ENCODE measurements around the gene IGSF9B. TPM values are rescaled to one million over a fixed set of nuclear protein-coding genes. Genes with fewer than 3 reads are reported as not detected.

IGSF9B gene
- total RNA-seq, 1 donor from 2014 or later: 2.0 TPM

DNA sequence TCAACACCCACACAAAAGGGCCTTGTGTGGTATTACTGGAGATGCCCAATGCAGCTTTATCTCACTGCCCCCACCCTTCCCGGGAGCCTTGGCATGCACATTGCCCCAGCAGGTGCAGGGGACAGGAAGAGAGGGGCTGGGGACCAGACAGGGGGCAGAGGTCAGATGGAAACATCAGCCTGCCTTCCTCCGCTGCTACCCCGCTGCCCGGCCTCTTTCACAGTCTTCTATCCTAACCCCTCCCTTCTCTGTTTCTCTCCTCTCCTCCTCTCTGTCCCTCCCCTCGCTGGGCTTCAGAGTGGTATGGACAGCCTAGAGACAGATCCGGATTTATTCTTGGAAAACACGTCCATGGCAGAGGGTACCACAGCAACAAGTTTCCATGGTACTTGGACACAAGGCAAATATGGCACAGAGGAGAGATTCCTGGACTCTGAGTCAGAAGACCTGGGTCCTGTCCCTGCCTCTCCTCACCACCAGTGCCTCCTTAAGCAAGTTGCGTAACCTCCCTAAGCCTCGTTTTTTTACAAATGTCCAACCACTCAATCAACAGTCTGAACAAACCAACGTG is 8.3 kb upstream of the IGSF9B start:
- Mint-ChIP-seq H3K4me1 (no peaks in the 10 kb centered on the region), H3K27ac (no peak overlapping the region), H3K4me3 (no peak overlapping the region), H3K36me3 (ENCODE audit: low read depth) (no peaks in the 10 kb centered on the region), H3K9me3 (no peaks in the 10 kb centered on the region), H3K27me3 (peaks cover 41% of the 10 kb centered on the region)
- TF ChIP-seq, protein P1, sequence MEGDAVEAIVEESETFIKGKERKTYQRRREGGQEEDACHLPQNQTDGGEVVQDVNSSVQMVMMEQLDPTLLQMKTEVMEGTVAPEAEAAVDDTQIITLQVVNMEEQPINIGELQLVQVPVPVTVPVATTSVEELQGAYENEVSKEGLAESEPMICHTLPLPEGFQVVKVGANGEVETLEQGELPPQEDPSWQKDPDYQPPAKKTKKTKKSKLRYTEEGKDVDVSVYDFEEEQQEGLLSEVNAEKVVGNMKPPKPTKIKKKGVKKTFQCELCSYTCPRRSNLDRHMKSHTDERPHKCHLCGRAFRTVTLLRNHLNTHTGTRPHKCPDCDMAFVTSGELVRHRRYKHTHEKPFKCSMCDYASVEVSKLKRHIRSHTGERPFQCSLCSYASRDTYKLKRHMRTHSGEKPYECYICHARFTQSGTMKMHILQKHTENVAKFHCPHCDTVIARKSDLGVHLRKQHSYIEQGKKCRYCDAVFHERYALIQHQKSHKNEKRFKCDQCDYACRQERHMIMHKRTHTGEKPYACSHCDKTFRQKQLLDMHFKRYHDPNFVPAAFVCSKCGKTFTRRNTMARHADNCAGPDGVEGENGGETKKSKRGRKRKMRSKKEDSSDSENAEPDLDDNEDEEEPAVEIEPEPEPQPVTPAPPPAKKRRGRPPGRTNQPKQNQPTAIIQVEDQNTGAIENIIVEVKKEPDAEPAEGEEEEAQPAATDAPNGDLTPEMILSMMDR (IDR thresholded peaks at IDR 0.05): no peak
- intact Hi-C loops (cut with micrococcal nuclease): no loop called here
- ChIA-PET CTCF (no interaction called here), POLR2A (no interaction called here)
- no peak for ATAC-seq (ENCODE audit: low read depth)
- no peak for DNase-seq

DNA sequence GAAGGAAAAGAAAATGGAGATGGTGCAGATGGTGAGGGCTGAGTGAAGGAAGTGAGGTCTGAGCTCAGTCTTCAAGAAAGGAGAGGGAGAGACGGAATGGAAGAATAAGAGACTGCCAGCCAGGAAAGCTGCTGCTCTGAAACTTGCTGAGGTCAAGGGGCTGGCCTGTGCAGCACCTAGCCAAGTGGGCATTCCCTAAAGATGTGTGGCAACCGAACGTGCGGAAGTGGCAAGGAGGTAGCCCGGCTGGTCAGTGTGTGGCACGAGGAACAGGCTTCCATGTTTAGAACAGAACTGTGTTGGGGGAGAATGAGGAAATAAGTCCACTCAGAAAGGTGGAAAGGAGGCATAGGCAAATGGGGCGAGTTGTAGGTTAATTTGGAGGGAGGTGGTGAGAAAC is 7.6 kb upstream of the IGSF9B start:
- ATAC-seq (ENCODE audit: low read depth): no peak
- intact Hi-C loops (cut with micrococcal nuclease): no loop called here

DNA sequence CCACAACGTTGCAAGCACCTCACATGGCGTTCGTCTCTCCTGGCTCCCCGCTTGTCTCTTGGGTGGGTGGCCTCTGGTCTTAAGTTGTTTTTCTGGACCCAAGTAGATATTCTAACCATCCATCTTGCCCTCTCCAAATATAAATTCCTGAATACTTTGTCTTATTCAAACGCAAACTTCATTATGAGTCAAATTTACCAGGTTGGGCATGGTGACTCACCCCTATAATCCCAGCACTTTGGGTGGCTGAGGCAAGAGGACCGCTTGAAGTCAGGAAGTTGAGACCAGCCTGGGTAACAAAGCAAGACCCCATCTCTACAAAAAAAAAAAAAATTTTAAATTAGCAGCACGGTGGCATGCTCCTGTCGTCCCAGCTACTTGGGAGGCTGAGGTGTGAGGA is 5.1 kb upstream of the IGSF9B start:
- Mint-ChIP-seq H3K4me1 (peaks cover 8% of the 10 kb centered on the region), H3K27me3 (peaks cover 36% of the 10 kb centered on the region), H3K27ac (no peak overlapping the region), H3K4me3 (no peak overlapping the region), H3K9me3 (no peaks in the 10 kb centered on the region), H3K36me3 (ENCODE audit: low read depth) (no peaks in the 10 kb centered on the region)
- intact Hi-C loops (cut with micrococcal nuclease): no loop called here
- TF ChIP-seq, protein P1 (IDR thresholded peaks at IDR 0.05): no peak
- ATAC-seq (ENCODE audit: low read depth) (no peak), DNase-seq (no peak)
- CTCF ChIA-PET: no interaction called here
- POLR2A ChIA-PET: no interaction called here

More for the DNA sequence above, 7.6 kb upstream of the IGSF9B start:
- peaks cover 39% of the 10 kb centered on the region for H3K27me3 Mint-ChIP-seq
- DNase-seq: no peak
- no peak overlapping the region for H3K27ac Mint-ChIP-seq
- POLR2A ChIA-PET: no interaction called here
- H3K4me1 Mint-ChIP-seq: no peaks in the 10 kb centered on the region
- TF ChIP-seq, protein P1 (IDR thresholded peaks at IDR 0.05): no peak
- no peaks in the 10 kb centered on the region for H3K36me3 Mint-ChIP-seq (ENCODE audit: low read depth)
- no peaks in the 10 kb centered on the region for H3K9me3 Mint-ChIP-seq
- CTCF ChIA-PET: no interaction called here
- H3K4me3 Mint-ChIP-seq: no peak overlapping the region

DNA sequence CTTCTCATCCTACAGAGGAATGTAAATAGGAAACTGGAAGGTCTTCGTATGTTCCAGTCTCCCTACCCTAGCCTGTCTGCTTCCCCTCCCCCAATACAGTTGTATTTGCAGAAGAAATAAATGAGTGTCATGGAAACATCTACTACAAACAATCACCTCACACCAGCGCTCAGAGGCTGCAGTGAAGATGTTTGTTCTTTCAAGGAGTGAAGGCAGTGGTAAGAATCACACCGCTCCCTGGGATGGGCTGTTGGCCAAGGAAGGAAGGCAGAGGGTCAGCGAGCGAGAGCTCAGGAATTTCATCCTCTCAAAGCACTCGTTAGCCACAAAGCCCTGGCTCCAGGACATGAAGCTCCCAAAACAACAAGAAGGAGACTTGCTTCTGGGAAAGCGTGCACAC is 1.1 kb upstream of the IGSF9B start:
- Mint-ChIP-seq H3K4me1 (peaks cover 17% of the 10 kb centered on the region), H3K36me3 (ENCODE audit: low read depth) (no peaks in the 10 kb centered on the region), H3K27ac (no peak overlapping the region), H3K4me3 (peak overlapping the region; percentile 83), H3K9me3 (no peaks in the 10 kb centered on the region), H3K27me3 (peaks cover 40% of the 10 kb centered on the region)
- DNase-seq: no peak
- TF ChIP-seq, protein P1 (IDR thresholded peaks at IDR 0.05): no peak
- ATAC-seq (ENCODE audit: low read depth): no peak
- ChIA-PET CTCF (no interaction called here), POLR2A (no interaction called here)
- intact Hi-C loops (cut with micrococcal nuclease): loop anchor here (1.0 to 5.0 kb wide), 3 partner anchors 61 to 295 kb away; partner anchors contain the start of genes ACAD8 and THYN1

DNA sequence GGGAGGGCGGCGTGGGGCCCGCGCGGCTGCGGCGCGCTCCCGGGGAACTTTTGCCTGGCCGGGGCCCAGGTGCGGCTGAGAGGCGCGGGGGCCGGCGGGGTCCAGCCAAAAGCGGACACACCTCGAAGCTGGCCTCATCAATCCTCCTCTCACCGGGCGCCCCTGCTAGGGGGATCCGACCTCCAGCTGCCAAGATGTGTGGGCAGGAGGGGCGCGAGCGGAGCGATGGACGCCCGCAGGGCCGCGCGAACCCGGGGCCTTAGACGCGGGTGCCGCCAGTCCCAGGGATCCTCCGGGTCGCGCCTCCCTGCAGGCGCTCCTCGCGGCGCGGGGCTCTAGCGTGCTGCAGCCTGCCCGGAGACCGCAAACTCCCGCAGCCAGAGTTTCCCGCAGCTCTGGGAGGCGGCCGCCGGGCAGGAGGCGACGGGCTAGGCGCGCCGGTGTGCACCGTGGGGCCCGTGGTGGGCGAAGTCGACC is 785 bp downstream of the IGSF9B start:
- H3K36me3 Mint-ChIP-seq (ENCODE audit: low read depth): no peaks in the 10 kb centered on the region
- intact Hi-C loops (cut with micrococcal nuclease): loop anchor here (2.0 to 5.0 kb wide), 2 partner anchors 59 to 81 kb away; no protein-coding TSS in a partner anchor
- peaks cover 17% of the 10 kb centered on the region for H3K4me1 Mint-ChIP-seq
- H3K27ac Mint-ChIP-seq: no peak overlapping the region
- H3K4me3 Mint-ChIP-seq: no peak overlapping the region
- ATAC-seq (ENCODE audit: low read depth) (no peak), DNase-seq (no peak)
- CTCF ChIA-PET: no interaction called here
- no peaks in the 10 kb centered on the region for H3K9me3 Mint-ChIP-seq
- POLR2A ChIA-PET: no interaction called here
- TF ChIP-seq, protein P1 (IDR thresholded peaks at IDR 0.05): no peak
- H3K27me3 Mint-ChIP-seq: peaks cover 48% of the 10 kb centered on the region
